NCI-H748 treated with DMSO at 0.1 percent for 48 hours (cell line): Measurements from ENCODE around the gene EIF2B2.

ENCODE experiments used
- DNase-seq: peaks from one replicate; lab custom pipeline; 2025; lab: John Stamatoyannopoulos, UW

EIF2B2 gene

GRCh38 chr14:74974364-74975058, 28.2 kb upstream of the EIF2B2 start:
- no peak for DNase-seq

GRCh38 chr14:74975059-74975810, 27.5 kb upstream of the EIF2B2 start:
- no peak for DNase-seq

- DNase-seq: no peak
Observed at GRCh38 chr14:74976264-74977113, 26.2 kb upstream of the EIF2B2 start.

GRCh38 chr14:74977164-74977900, 25.4 kb upstream of the EIF2B2 start:
- no peak for DNase-seq

- no peak for DNase-seq
Observed at GRCh38 chr14:74977901-74978385, 24.8 kb upstream of the EIF2B2 start.

GRCh38 chr14:74978416-74978947, 24.2 kb upstream of the EIF2B2 start:
- no peak for DNase-seq

GRCh38 chr14:74979029-74979428, 23.7 kb upstream of the EIF2B2 start:
- no peak for DNase-seq

- DNase-seq: no peak
Observed at GRCh38 chr14:74979442-74980397, 23.0 kb upstream of the EIF2B2 start.

GRCh38 chr14:74980398-74980730, 22.4 kb upstream of the EIF2B2 start:
- DNase-seq: no peak

GRCh38 chr14:74980731-74981461, 21.8 kb upstream of the EIF2B2 start:
- DNase-seq: no peak

GRCh38 chr14:74981462-74981782, 21.3 kb upstream of the EIF2B2 start:
- no peak for DNase-seq

GRCh38 chr14:74981833-74982232, 20.9 kb upstream of the EIF2B2 start:
- no peak for DNase-seq

GRCh38 chr14:74982661-74983060, 20.1 kb upstream of the EIF2B2 start:
- DNase-seq: no peak

GRCh38 chr14:74983343-74983742, 19.4 kb upstream of the EIF2B2 start:
- no peak for DNase-seq

GRCh38 chr14:74984236-74985027, 18.3 kb upstream of the EIF2B2 start:
- no peak for DNase-seq

- DNase-seq: no peak
Observed at GRCh38 chr14:74985028-74985310, 17.8 kb upstream of the EIF2B2 start.

- no peak for DNase-seq
Observed at GRCh38 chr14:74985806-74986205, 16.9 kb upstream of the EIF2B2 start.

GRCh38 chr14:74988131-74988530, 14.6 kb upstream of the EIF2B2 start:
- DNase-seq: peak; percentile 88

- DNase-seq: no peak
Observed at GRCh38 chr14:74988993-74989392, 13.7 kb upstream of the EIF2B2 start.
